Measurements from ENCODE around the gene EOLA2.
"Not testable (repeated sequence)": the region's sequence is repeated elsewhere in the genome, so short reads cannot be mapped to it uniquely, and the experiment has no call there.

The EOLA2 gene

GRCh38 chrX:149938427-149938880 lies at the start of gene EOLA2:
Gene EOLA2, minus strand, starts transcription at chrX:149938491. Its CDS starts 4,617 bp downstream, at chrX:149933874.
- DNase-seq = peak; percentile 93 to 94

- peak; percentile 1 to 4 for DNase-seq
Measured at GRCh38 chrX:149987613-149988012, 49.3 kb upstream of the EOLA2 start.

- DNase-seq = no peak
Measured at GRCh38 chrX:149984411-149984810, 46.1 kb upstream of the EOLA2 start.

- DNase-seq = no peak
Measured at GRCh38 chrX:149982310-149982709, 44.0 kb upstream of the EOLA2 start.

GRCh38 chrX:149979126-149979644 lies 40.9 kb upstream of the EOLA2 start:
- peak; percentile 2 to 41 for DNase-seq

GRCh38 chrX:149962859-149963757 lies 24.8 kb upstream of the EOLA2 start:
- peak; percentile 26 to 35 for DNase-seq

- DNase-seq = no peak
Measured at GRCh38 chrX:149962010-149962409, 23.7 kb upstream of the EOLA2 start.

GRCh38 chrX:149961572-149961971 lies 23.3 kb upstream of the EOLA2 start:
- no peak for DNase-seq

- DNase-seq = peak; percentile 11 to 43
Measured at GRCh38 chrX:149950681-149951080, 12.4 kb upstream of the EOLA2 start.

- no peak for DNase-seq
Measured at GRCh38 chrX:149949743-149950436, 11.6 kb upstream of the EOLA2 start.

GRCh38 chrX:149948016-149948415 lies 9.7 kb upstream of the EOLA2 start:
- no peak for DNase-seq

GRCh38 chrX:149946932-149947331 lies 8.6 kb upstream of the EOLA2 start:
- DNase-seq = not testable (repeated sequence)

GRCh38 chrX:149945820-149946219 lies 7.5 kb upstream of the EOLA2 start:
- not testable (repeated sequence) for DNase-seq

GRCh38 chrX:149945087-149945670 lies 6.9 kb upstream of the EOLA2 start:
- DNase-seq = not testable (repeated sequence)

- not testable (repeated sequence) for DNase-seq
Measured at GRCh38 chrX:149940674-149941024, 2.4 kb upstream of the EOLA2 start.

GRCh38 chrX:149939905-149940673 lies 1.8 kb upstream of the EOLA2 start:
- DNase-seq = peak; percentile 88 to 94

- DNase-seq = no peak
Measured at GRCh38 chrX:149939655-149939904, 1.3 kb upstream of the EOLA2 start.

GRCh38 chrX:149938881-149939654 lies 777 bp upstream of the EOLA2 start:
- peak; percentile 85 to 86 for DNase-seq

GRCh38 chrX:149937871-149938426 lies 342 bp downstream of the EOLA2 start:
- no peak for DNase-seq

- not testable (repeated sequence) for DNase-seq
Measured at GRCh38 chrX:149937328-149937727, 963 bp downstream of the EOLA2 start.

- DNase-seq = not testable (repeated sequence)
Measured at GRCh38 chrX:149933547-149933946, 4.7 kb downstream of the EOLA2 start.

- DNase-seq = not testable (repeated sequence)
Measured at GRCh38 chrX:149932970-149933369, 5.3 kb downstream of the EOLA2 start.
